ENCODE results near the gene PTBP3. TPM values are rescaled to one million over a fixed set of nuclear protein-coding genes. Genes with fewer than 3 reads are reported as not detected.

PTBP3 gene
- polyA plus RNA-seq, 2 of the 4 experiments (the other 2 are of a cell fraction), result 55.7 to 105 TPM

- peaks cover 48% of the 10 kb centered on the region for H3K4me1 ChIP-seq
- POLR2A ChIA-PET, result no interaction called here
Observed at GRCh38 chr9:112326194-112326593, 7.2 kb downstream of the PTBP3 start.

DNA sequence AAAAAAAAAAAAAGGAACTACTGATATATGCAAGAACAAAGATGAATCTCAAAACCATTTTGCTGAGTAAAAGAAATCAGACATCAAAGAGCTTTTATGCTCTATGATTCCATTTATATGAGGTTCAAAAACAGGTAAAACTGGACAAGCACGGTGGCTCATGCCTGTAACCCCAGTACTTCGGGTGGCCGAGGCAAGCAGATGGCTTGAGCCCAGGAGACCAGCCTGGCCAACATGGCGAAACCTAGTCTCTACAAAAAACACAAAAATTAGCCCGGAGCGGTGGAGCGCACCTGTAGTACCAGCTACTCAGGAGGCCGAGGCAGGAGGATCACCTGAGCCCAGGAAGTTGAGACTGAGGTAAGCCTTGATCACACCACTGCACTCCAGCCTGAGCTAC, 7.8 kb downstream of the PTBP3 start:
- H3K4me2 ChIP-seq, result no peak overlapping the region
- H3K27ac ChIP-seq, result no peak overlapping the region
- no peak overlapping the region for H3K4me3 ChIP-seq
- no peak for TF ChIP-seq CBX8 (IDR thresholded peaks at IDR 0.05)
- TF ChIP-seq BHLHE40 (IDR thresholded peaks at IDR 0.05; ENCODE audit: low read depth, low read length), result no peak
- TF ChIP-seq EHMT2 (IDR thresholded peaks at IDR 0.05; ENCODE audit: low read depth), result no peak
- TF ChIP-seq MAZ (IDR thresholded peaks at IDR 0.05; ENCODE audit: borderline replicate concordance, low read depth, low read length), result no peak
- POLR2A ChIA-PET, result interaction anchor here (0.7 kb wide), 1 partner anchor 21 kb away, joined by 3 read pairs; no protein-coding TSS in a partner anchor
- peaks cover 45% of the 10 kb centered on the region for H3K4me1 ChIP-seq
- ATAC-seq (no peak), DNase-seq (ENCODE audit: low read depth in 1 of 2, low spot score in 1 of 2) (no peak), FAIRE-seq (no peak)
- no peaks in the 10 kb centered on the region for H3K9me3 ChIP-seq
- 71% methylated on average over 8 of the region's 8 CpGs for WGBS (ENCODE audit: missing lambda C conversion rate)
- CTCF ChIA-PET, result interaction anchor here (1.0 to 2.3 kb wide), 5 partner anchors 8 to 228 kb away, joined by 3 to 10 read pairs (median 3); partner anchors contain the start of gene PTBP3

More at GRCh38 chr9:112326194-112326593, 7.2 kb downstream of the PTBP3 start:
- no peak for FAIRE-seq
- H3K9me3 ChIP-seq, result no peaks in the 10 kb centered on the region
- CTCF ChIA-PET, result interaction anchor here (1.0 to 2.3 kb wide), 5 partner anchors 9 to 229 kb away, joined by 3 to 10 read pairs (median 3); no protein-coding TSS in a partner anchor
- no peak for ATAC-seq
- H3K27ac ChIP-seq, result no peak overlapping the region
- H3K4me3 ChIP-seq, result no peak overlapping the region
- no peak for DNase-seq (ENCODE audit: low read depth in 1 of 2, low spot score in 1 of 2)
- WGBS (ENCODE audit: missing lambda C conversion rate), result 63% methylated on average over 3 of the region's 3 CpGs
- no peak for TF ChIP-seq NR3C1 (IDR thresholded peaks at IDR 0.05)
- no peak for TF ChIP-seq MAFK (IDR thresholded peaks at IDR 0.05; ENCODE audit: partially characterized antibody)
- no peak for TF ChIP-seq GATA3 (IDR thresholded peaks at IDR 0.05; ENCODE audit: borderline replicate concordance)
- no peak for TF ChIP-seq ESRRA (IDR thresholded peaks at IDR 0.05; ENCODE audit: borderline replicate concordance, low read length)
- no peak for TF ChIP-seq HDAC2 (IDR thresholded peaks at IDR 0.05)
- TF ChIP-seq FOSB (CRISPR knock-in tag; IDR thresholded peaks at IDR 0.05), result no peak
- no peak for TF ChIP-seq TFCP2L1 (CRISPR knock-in tag; IDR thresholded peaks at IDR 0.05)
- TF ChIP-seq PBX3 (IDR thresholded peaks at IDR 0.05), result no peak
- TF ChIP-seq, protein P1, sequence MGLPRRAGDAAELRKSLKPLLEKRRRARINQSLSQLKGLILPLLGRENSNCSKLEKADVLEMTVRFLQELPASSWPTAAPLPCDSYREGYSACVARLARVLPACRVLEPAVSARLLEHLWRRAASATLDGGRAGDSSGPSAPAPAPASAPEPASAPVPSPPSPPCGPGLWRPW (IDR thresholded peaks at IDR 0.05), result no peak
- TF ChIP-seq JUN (IDR thresholded peaks at IDR 0.05), result no peak
- TF ChIP-seq POLR2AphosphoS2 (conservative IDR thresholded peaks at IDR 0.05; ENCODE audit: low read length), result no peak
- TF ChIP-seq CTCF (IDR thresholded peaks at IDR 0.05), result no peak
- TF ChIP-seq POLR2A (IDR thresholded peaks at IDR 0.05; ENCODE audit: low read length), result no peak
- no peak for TF ChIP-seq ZFP36 (IDR thresholded peaks at IDR 0.05; ENCODE audit: borderline replicate concordance, partially characterized antibody)
- no peak overlapping the region for H3K4me2 ChIP-seq

GRCh38 chr9:112325127-112325526, 8.3 kb downstream of the PTBP3 start:
- H3K9me3 ChIP-seq, result no peaks in the 10 kb centered on the region
- DNase-seq (ENCODE audit: low read depth in 1 of 2, low spot score in 1 of 2) (no peak), ATAC-seq (no peak), FAIRE-seq (no peak)
- H3K4me1 ChIP-seq, result peaks cover 41% of the 10 kb centered on the region
- H3K27ac ChIP-seq, result no peak overlapping the region
- H3K4me3 ChIP-seq, result no peak overlapping the region
- CTCF ChIA-PET, result interaction anchor here (1.0 to 1.4 kb wide), 2 partner anchors 8 to 228 kb away, joined by 3 read pairs; partner anchors contain the start of gene PTBP3
- TF ChIP-seq RNF2 (IDR thresholded peaks at IDR 0.05; ENCODE audit: borderline replicate concordance, low read depth), result no peak
- no peak for TF ChIP-seq RAD21 (conservative IDR thresholded peaks at IDR 0.05 in 1 of 2, IDR thresholded peaks at IDR 0.05 in 1 of 2)
- no peak for TF ChIP-seq CBX8 (IDR thresholded peaks at IDR 0.05)
- no peak for TF ChIP-seq CHD2 (IDR thresholded peaks at IDR 0.05; ENCODE audit: low read length, partially characterized antibody)
- TF ChIP-seq EHMT2 (IDR thresholded peaks at IDR 0.05; ENCODE audit: low read depth), result no peak
- no peak for TF ChIP-seq RARB (CRISPR knock-in tag; IDR thresholded peaks at IDR 0.05)
- TF ChIP-seq MAZ (IDR thresholded peaks at IDR 0.05; ENCODE audit: borderline replicate concordance, low read depth, low read length), result no peak
- no peak for TF ChIP-seq NFE2L2 (conservative IDR thresholded peaks at IDR 0.05; ENCODE audit: low read length)
- TF ChIP-seq ZNF302 (CRISPR knock-in tag; IDR thresholded peaks at IDR 0.05), result no peak
- TF ChIP-seq, protein P2, sequence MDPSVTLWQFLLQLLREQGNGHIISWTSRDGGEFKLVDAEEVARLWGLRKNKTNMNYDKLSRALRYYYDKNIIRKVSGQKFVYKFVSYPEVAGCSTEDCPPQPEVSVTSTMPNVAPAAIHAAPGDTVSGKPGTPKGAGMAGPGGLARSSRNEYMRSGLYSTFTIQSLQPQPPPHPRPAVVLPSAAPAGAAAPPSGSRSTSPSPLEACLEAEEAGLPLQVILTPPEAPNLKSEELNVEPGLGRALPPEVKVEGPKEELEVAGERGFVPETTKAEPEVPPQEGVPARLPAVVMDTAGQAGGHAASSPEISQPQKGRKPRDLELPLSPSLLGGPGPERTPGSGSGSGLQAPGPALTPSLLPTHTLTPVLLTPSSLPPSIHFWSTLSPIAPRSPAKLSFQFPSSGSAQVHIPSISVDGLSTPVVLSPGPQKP (IDR thresholded peaks at IDR 0.05; ENCODE audit: low read depth, low read length), result no peak
- TF ChIP-seq ZSCAN20 (CRISPR knock-in tag; IDR thresholded peaks at IDR 0.05), result no peak
- POLR2A ChIA-PET, result no interaction called here
- WGBS (ENCODE audit: missing lambda C conversion rate), result 91% methylated on average over 10 of the region's 10 CpGs
- H3K4me2 ChIP-seq, result no peak overlapping the region

Data from A549 (cell line).